ENCODE results near the gene NAE1. TPM values are rescaled to one million over a fixed set of nuclear protein-coding genes. Genes with fewer than 3 reads are reported as not detected.
"Not testable (repeated sequence)": the region's sequence is repeated elsewhere in the genome, so short reads cannot be mapped to it uniquely, and the experiment has no call there.

Gene NAE1
- total RNA-seq, 1 experiment from 2014 or later, result 70.7 TPM

GRCh38 chr16:66798161-66798560, 32.6 kb downstream of the NAE1 start:
- no peaks in the 10 kb centered on the region for H3K9me3 ChIP-seq (ENCODE audit: control insufficient read depth, insufficient read depth, low read depth, low read length)
- intact Hi-C loops (cut with micrococcal nuclease; ENCODE audit: unreplicated experiment), result no loop called here
- no peak for ATAC-seq
- TF ChIP-seq POLR2AphosphoS5 (IDR thresholded peaks at IDR 0.05; ENCODE audit: low read depth, low read length), result no peak
- no peak for TF ChIP-seq TCF7L2 (IDR thresholded peaks at IDR 0.05; ENCODE audit: low read depth, low read length)
- TF ChIP-seq REST (IDR thresholded peaks at IDR 0.05; ENCODE audit: insufficient read depth in 1 of 2, low read depth in 2 of 2, low read length in 1 of 2), result no peak
- TF ChIP-seq SIN3A (IDR thresholded peaks at IDR 0.05; ENCODE audit: borderline replicate concordance, insufficient read depth, low read depth, low read length), result no peak
- no peak for TF ChIP-seq CTCF (IDR thresholded peaks at IDR 0.05)
- H3K27me3 ChIP-seq (ENCODE audit: control insufficient read depth, insufficient read depth, low read length), result no peaks in the 10 kb centered on the region
- in situ Hi-C loops (cut with HindIII; ENCODE audit: low pct_unique_long_range_greater_than_20kb, low sequenced_read_pairs), result no loop called here
- H3K27ac ChIP-seq (ENCODE audit: low read length), result no peak overlapping the region
- POLR2A ChIA-PET, result no interaction called here
- no TSS peak for BruUV-seq (replicated peaks)
- no peak overlapping the region for H3K4me3 ChIP-seq (ENCODE audit: low read depth in 2 of 2, low read length in 2 of 2)
- H3K4me1 ChIP-seq (ENCODE audit: control insufficient read depth, insufficient read depth, low read length), result no peaks in the 10 kb centered on the region
- H3K36me3 ChIP-seq (ENCODE audit: control insufficient read depth, insufficient read depth, low read length), result peaks cover 2% of the 10 kb centered on the region; the same call in 1 of the 2 replicates
- DNase-seq (ENCODE audit: low read depth, low spot score), result no peak
- CTCF ChIA-PET, result interaction anchor here (0.5 kb wide), 1 partner anchor 31 kb away, joined by 8 read pairs; no protein-coding TSS in a partner anchor

GRCh38 chr16:66793984-66794383, 36.8 kb downstream of the NAE1 start:
- H3K9me3 ChIP-seq (ENCODE audit: control insufficient read depth, insufficient read depth, low read depth, low read length); intact Hi-C loops (cut with micrococcal nuclease; ENCODE audit: unreplicated experiment); H3K36me3 ChIP-seq (ENCODE audit: control insufficient read depth, insufficient read depth, low read length); BruUV-seq (replicated peaks); ATAC-seq; H3K4me1 ChIP-seq (ENCODE audit: control insufficient read depth, insufficient read depth, low read length); H3K27me3 ChIP-seq (ENCODE audit: control insufficient read depth, insufficient read depth, low read length); H3K4me3 ChIP-seq (ENCODE audit: low read depth in 2 of 2, low read length in 2 of 2); in situ Hi-C loops (cut with HindIII; ENCODE audit: low pct_unique_long_range_greater_than_20kb, low sequenced_read_pairs); H3K27ac ChIP-seq (ENCODE audit: low read length); DNase-seq (ENCODE audit: low read depth, low spot score); POLR2A ChIA-PET; CTCF ChIA-PET: not testable (repeated sequence)

GRCh38 chr16:66790130-66790733, 40.5 kb downstream of the NAE1 start:
- ATAC-seq (no peak), DNase-seq (ENCODE audit: low read depth, low spot score) (no peak)
- CTCF ChIA-PET, result interaction anchor here (0.7 kb wide), 1 partner anchor 105 kb away, joined by 3 read pairs; no protein-coding TSS in a partner anchor
- no peaks in the 10 kb centered on the region for H3K36me3 ChIP-seq (ENCODE audit: control insufficient read depth, insufficient read depth, low read length)
- intact Hi-C loops (cut with micrococcal nuclease; ENCODE audit: unreplicated experiment), result no loop called here
- H3K4me3 ChIP-seq (ENCODE audit: low read depth in 2 of 2, low read length in 2 of 2), result no peak overlapping the region
- TF ChIP-seq SIN3A (IDR thresholded peaks at IDR 0.05; ENCODE audit: borderline replicate concordance, insufficient read depth, low read depth, low read length) (no peak), CTCF (IDR thresholded peaks at IDR 0.05) (no peak), REST (IDR thresholded peaks at IDR 0.05; ENCODE audit: insufficient read depth in 1 of 2, low read depth in 2 of 2, low read length in 1 of 2) (no peak), TCF7L2 (IDR thresholded peaks at IDR 0.05; ENCODE audit: low read depth, low read length) (no peak), POLR2AphosphoS5 (IDR thresholded peaks at IDR 0.05; ENCODE audit: low read depth, low read length) (no peak)
- BruUV-seq (replicated peaks), result no TSS peak
- POLR2A ChIA-PET, result no interaction called here
- no peaks in the 10 kb centered on the region for H3K9me3 ChIP-seq (ENCODE audit: control insufficient read depth, insufficient read depth, low read depth, low read length)
- no peaks in the 10 kb centered on the region for H3K27me3 ChIP-seq (ENCODE audit: control insufficient read depth, insufficient read depth, low read length)
- no peaks in the 10 kb centered on the region for H3K4me1 ChIP-seq (ENCODE audit: control insufficient read depth, insufficient read depth, low read length)
- in situ Hi-C loops (cut with HindIII; ENCODE audit: low pct_unique_long_range_greater_than_20kb, low sequenced_read_pairs), result no loop called here
- H3K27ac ChIP-seq (ENCODE audit: low read length), result no peak overlapping the region
